HepG2 (cell line): ENCODE results near the gene IL17RB. TPM values are rescaled to one million over a fixed set of nuclear protein-coding genes. Genes with fewer than 3 reads are reported as not detected.

Experiments
- ARID3A ChIP-seq: IDR thresholded peaks from 2 replicates; pipeline ENCODE4 v1.6.1; 2012; ENCODE audit warnings: low read depth, low read length, improper control_type of control experiment
- CREB3 ChIP-seq: sonication (generic); formaldehyde crosslinking; IDR thresholded peaks from 2 replicates; pipeline ENCODE4 v1.5.0; 2020; ENCODE audit warnings: missing genetic modification reagents
- HNRNPLL ChIP-seq: fragments of 200-400 bp; formaldehyde crosslinking; IDR thresholded peaks from 2 replicates; pipeline ENCODE4 v1.6.1; 2017; ENCODE audit warnings: mild to moderate bottlenecking, low read depth, low read length; ENCODE audit not compliant: poor library complexity, severe bottlenecking
- KDM2A ChIP-seq: sonication (generic); formaldehyde crosslinking; IDR thresholded peaks from 2 replicates; pipeline ENCODE4 v1.4.0; 2020; ENCODE audit warnings: low read depth, missing genetic modification reagents, borderline replicate concordance
- KMT2A ChIP-seq: sonication (generic); formaldehyde crosslinking; IDR thresholded peaks from 2 replicates; pipeline ENCODE4 v1.4.0; 2020; ENCODE audit warnings: missing genetic modification reagents
- MZF1 ChIP-seq: sonication (generic); formaldehyde crosslinking; IDR thresholded peaks from 2 replicates; pipeline ENCODE4 v1.8.1; 2023; ENCODE audit warnings: mild to moderate bottlenecking, missing genetic modification reagents, borderline replicate concordance
- RBM22 ChIP-seq: fragments of 200-400 bp; formaldehyde crosslinking; optimal IDR thresholded peaks from 2 replicates; pipeline ENCODE3; 2017; ENCODE audit warnings: mild to moderate bottlenecking, low read length, moderate library complexity
- RFX5 ChIP-seq: IDR thresholded peaks from 2 replicates; pipeline ENCODE4 v1.6.1; 2011; ENCODE audit warnings: low read depth, low read length, improper control_type of control experiment
- SRSF4 ChIP-seq: fragments of 200-400 bp; formaldehyde crosslinking; IDR thresholded peaks from one replicate; pipeline ENCODE4 v1.6.1; 2018; ENCODE audit warnings: mild to moderate bottlenecking, low read depth, low read length, moderate library complexity; ENCODE audit not compliant: poor library complexity, severe bottlenecking
- THRA ChIP-seq: sonication (generic); formaldehyde crosslinking; IDR thresholded peaks from 2 replicates; pipeline ENCODE4 v1.4.0; 2020; ENCODE audit warnings: missing genetic modification reagents, borderline replicate concordance
- ZBTB3 ChIP-seq: sonication (generic); formaldehyde crosslinking; IDR thresholded peaks from 2 replicates; pipeline ENCODE4 v1.4.0; 2020; ENCODE audit warnings: low read depth, mild to moderate bottlenecking, moderate library complexity, missing genetic modification reagents, borderline replicate concordance
- ZBTB43 ChIP-seq: sonication (generic); formaldehyde crosslinking; conservative IDR thresholded peaks from 2 replicates; pipeline ENCODE4 v1.4.0; 2020; ENCODE audit warnings: missing genetic modification reagents
- ZNF17 ChIP-seq: sonication (generic); formaldehyde crosslinking; IDR thresholded peaks from 2 replicates; pipeline ENCODE4 v1.5.0; 2020; ENCODE audit warnings: mild to moderate bottlenecking, missing genetic modification reagents
- ZNF230 ChIP-seq: sonication (generic); formaldehyde crosslinking; IDR thresholded peaks from 2 replicates; pipeline ENCODE4 v1.4.0; 2020; ENCODE audit warnings: mild to moderate bottlenecking, missing genetic modification reagents
- ZNF282 ChIP-seq: fragments of 450-650 bp; IDR thresholded peaks from 2 replicates; pipeline ENCODE4 v1.6.1; 2018; ENCODE audit not compliant: partially characterized antibody
- ZNF460 ChIP-seq: sonication (generic); formaldehyde crosslinking; IDR thresholded peaks from 2 replicates; pipeline ENCODE4 v1.5.1; 2020; ENCODE audit warnings: missing genetic modification reagents, mild to moderate bottlenecking, borderline replicate concordance
- ZNF737 ChIP-seq: sonication (generic); formaldehyde crosslinking; IDR thresholded peaks from 2 replicates; pipeline ENCODE4 v1.5.0; 2020; ENCODE audit warnings: missing genetic modification reagents, mild to moderate bottlenecking, borderline replicate concordance
- ZNF766 ChIP-seq: sonication (generic); formaldehyde crosslinking; IDR thresholded peaks from 2 replicates; pipeline ENCODE4 v1.5.0; 2020; ENCODE audit warnings: missing genetic modification reagents, borderline replicate concordance
- polyA plus RNA-seq, 8 experiments: library from polyadenylated mRNA; depleted of rRNA in 3 of 8; stranded (reverse) in 7 of 8; unstranded in 1 of 8; fragments of >200 nt; fragmentation: Illumina TruSeq in 4 of 8; extraction: Trizol in 4 of 8; gene quantifications; 2 replicates each; pipeline versions ENCODE4 v1.2.1 to v1.2.3, GENCODE V29; 2011 to 2016; ENCODE audit warnings: low read depth in 4 of 8, missing spikeins in 1 of 8, mixed read lengths in 1 of 8; ENCODE audit not compliant: insufficient read depth in 1 of 8
- total RNA-seq, 5 experiments: library from RNA; depleted of rRNA; stranded (reverse); fragments of >200 nt; fragmentation: Illumina TruSeq; extraction: Trizol; gene quantifications; 2 replicates each; pipeline ENCODE4 v1.2.3, GENCODE V29; 2016; ENCODE audit warnings: low read depth in 1 of 5
- TF ChIP-seq, protein P1 (sequence below): sonication (generic); formaldehyde crosslinking; IDR thresholded peaks from 2 replicates; pipeline ENCODE4 v1.8.1; 2023; ENCODE audit warnings: mild to moderate bottlenecking, inconsistent platforms, moderate library complexity, missing genetic modification reagents, borderline replicate concordance

Gene IL17RB
- total and polyA plus RNA-seq, 2 of the 13 experiments (the other 11 are each of a cell fraction or from before 2014, with no cell fraction given): 130 to 190 TPM

DNA sequence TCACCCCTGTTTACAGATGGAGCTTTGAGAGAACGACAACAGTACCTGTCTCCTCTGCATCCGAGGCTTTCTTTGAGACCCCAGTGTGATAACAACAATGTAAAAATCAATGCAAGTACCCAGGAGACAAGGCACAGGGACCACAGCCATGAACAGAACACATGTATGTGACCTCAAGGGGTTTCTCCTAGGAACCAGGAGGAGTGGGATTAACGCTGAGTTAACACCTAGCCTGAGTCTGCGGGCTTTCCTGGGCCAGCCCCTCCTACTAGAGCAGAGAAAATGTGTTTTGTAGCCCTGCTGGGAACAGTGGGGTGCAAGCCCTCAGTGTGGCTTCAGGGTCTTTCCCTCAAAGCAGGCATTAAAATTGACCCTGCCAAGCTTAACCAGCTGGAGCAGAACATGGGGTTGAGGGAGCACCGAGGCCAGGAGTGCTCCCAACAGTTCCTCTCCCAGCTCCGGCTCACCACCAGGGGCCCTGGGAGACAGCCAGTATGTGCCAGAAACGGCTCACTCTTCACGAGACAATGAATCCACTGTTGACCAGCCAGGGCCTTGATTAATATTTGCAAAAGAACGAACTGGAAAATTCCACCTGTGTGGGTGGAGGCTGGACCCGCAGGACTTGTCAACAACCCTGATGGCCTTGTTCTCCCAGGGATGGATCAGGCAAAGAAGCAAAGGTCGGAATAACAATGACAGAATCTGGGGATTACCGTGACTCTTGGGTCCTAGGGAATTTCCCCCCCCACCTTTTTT, 3.8 kb upstream of the IL17RB start (continued):
- TF ChIP-seq KDM2A (CRISPR knock-in tag): peak; percentile 56; the same call in 1 of the 2 replicates
- TF ChIP-seq KMT2A (CRISPR knock-in tag): 0 out of 2 replicates have a peak, but pooled peaks have one; percentile 21
- TF ChIP-seq RBM22: no peak
- no peak for TF ChIP-seq ZNF460
- TF ChIP-seq ZBTB43 (CRISPR knock-in tag): peak; percentile 77
- TF ChIP-seq ZNF737 (CRISPR knock-in tag): no peak
- no peak for TF ChIP-seq ZNF230
- no peak for TF ChIP-seq HNRNPLL
- TF ChIP-seq ZNF17 (CRISPR knock-in tag): no peak
- TF ChIP-seq ZBTB3 (CRISPR knock-in tag): no peak
- no peak for TF ChIP-seq SRSF4
- TF ChIP-seq MZF1 (CRISPR knock-in tag): no peak
- TF ChIP-seq, protein P1, sequence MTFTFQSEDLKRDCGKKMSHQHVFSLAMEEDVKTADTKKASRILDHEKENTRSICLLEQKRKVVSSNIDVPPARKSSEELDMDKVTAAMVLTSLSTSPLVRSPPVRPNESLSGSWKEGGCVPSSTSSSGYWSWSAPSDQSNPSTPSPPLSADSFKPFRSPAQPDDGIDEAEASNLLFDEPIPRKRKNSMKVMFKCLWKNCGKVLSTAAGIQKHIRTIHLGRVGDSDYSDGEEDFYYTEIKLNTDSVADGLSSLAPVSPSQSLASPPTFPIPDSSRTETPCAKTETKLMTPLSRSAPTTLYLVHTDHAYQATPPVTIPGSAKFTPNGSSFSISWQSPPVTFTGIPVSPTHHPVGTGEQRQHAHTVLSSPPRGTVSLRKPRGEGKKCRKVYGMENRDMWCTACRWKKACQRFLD (CRISPR knock-in tag): no peak
- TF ChIP-seq THRA (CRISPR knock-in tag): peak; percentile 55; the same call in 1 of the 2 replicates
- no peak for TF ChIP-seq ZNF282
- TF ChIP-seq RFX5: no peak
- TF ChIP-seq ZNF766: peak; percentile 78; the same call in 1 of the 2 replicates
- peak; percentile 83; the same call in 1 of the 2 replicates for TF ChIP-seq CREB3 (CRISPR knock-in tag)
- peak; percentile 84 for TF ChIP-seq ARID3A
